Body of pancreas (tissue), 4 donors: ENCODE measurements around the gene RHBDD3. TPM values are rescaled to one million over a fixed set of nuclear protein-coding genes. Genes with fewer than 3 reads are reported as not detected.
A peak's percentile ranks its signal among the peaks of the same experiment; 100 is the strongest.
"Not testable (repeated sequence)": the region's sequence is repeated elsewhere in the genome, so short reads cannot be mapped to it uniquely, and the experiment has no call there.

Source experiments
- ATAC-seq: fragments of 150-250 bp; one replicate; pipeline ENCODE4 v1.9.1; 2016
- DNase-seq, 4 donors: peaks; one replicate each; pipeline ENCODE4 v3.0.0-alpha.2; 2019
- H3K27ac ChIP-seq, 4 donors: fragments of 200-600 bp; sonication (generic); 1 replicate in 3 of 4; 2 replicates in 1 of 4; pipeline versions ENCODE4 v1.5.1 to v1.6.1; 2016 to 2019; ENCODE audit warnings: mild to moderate bottlenecking in 1 of 4, mixed read lengths in 1 of 4, moderate library complexity in 1 of 4
- H3K27me3 ChIP-seq, 2 donors: fragments of 200-600 bp; sonication (generic); one replicate each; pipeline ENCODE4 v1.6.0; 2016; ENCODE audit warnings: mild to moderate bottlenecking in 1 of 2
- H3K36me3 ChIP-seq, 2 donors: fragments of 200-600 bp; sonication (generic); replicated peaks in 1 of 2; 2 replicates each; pipeline ENCODE4 v1.5.1; 2016; ENCODE audit warnings: low read depth in 2 of 2; ENCODE audit not compliant: insufficient read depth in 1 of 2
- H3K4me1 ChIP-seq: fragments of 200-600 bp; sonication (generic); one replicate; pipeline ENCODE4 v1.6.0; 2016
- H3K4me3 ChIP-seq, 2 donors: fragments of 200-600 bp; sonication (generic); 1 replicate in 1 of 2; 2 replicates in 1 of 2; pipeline ENCODE4 v1.5.1; 2016 to 2019
- H3K9me3 ChIP-seq, 3 donors: fragments of 200-600 bp; sonication (generic); 1 replicate in 2 of 3; 2 replicates in 1 of 3; pipeline ENCODE4 v1.5.1; 2016
- POLR2A ChIP-seq, 3 donors: fragments of 450-650 bp; IDR thresholded peaks; one replicate each; pipeline ENCODE4 v1.6.1; 2016; ENCODE audit warnings: antibody characterized with exemption in 3 of 3, mild to moderate bottlenecking in 2 of 3
- WGBS, 2 donors: methylation state at CpG; one replicate each; pipeline ENCODE4 v1.1.5; 2017; 5-methylcytosine and 5-hydroxymethylcytosine counted together
- intact Hi-C: fragments of 100-400 bp; cut with DNase I; formaldehyde crosslinking; loops from one replicate; pipeline ENCODE4 v1.15.1; 2023
- total RNA-seq, 2 donors: library from RNA; depleted of rRNA; stranded (reverse); fragments of >200 nt; gene quantifications; one replicate each; pipeline ENCODE4 v1.1.0, GENCODE V29; 2016
- TF ChIP-seq, protein P1 (sequence below), 7 experiments: fragments of 450-650 bp in 4 of 7; fragments of 200-600 bp in 3 of 7; sonication (generic) in 3 of 7; IDR thresholded peaks; one replicate each; pipeline ENCODE4 v1.5.1; 2016 to 2019; ENCODE audit warnings: antibody characterized with exemption in 7 of 7

The RHBDD3 gene
- total RNA-seq, 2 donors from 2014 or later, result 32.4 to 42.2 TPM

DNA sequence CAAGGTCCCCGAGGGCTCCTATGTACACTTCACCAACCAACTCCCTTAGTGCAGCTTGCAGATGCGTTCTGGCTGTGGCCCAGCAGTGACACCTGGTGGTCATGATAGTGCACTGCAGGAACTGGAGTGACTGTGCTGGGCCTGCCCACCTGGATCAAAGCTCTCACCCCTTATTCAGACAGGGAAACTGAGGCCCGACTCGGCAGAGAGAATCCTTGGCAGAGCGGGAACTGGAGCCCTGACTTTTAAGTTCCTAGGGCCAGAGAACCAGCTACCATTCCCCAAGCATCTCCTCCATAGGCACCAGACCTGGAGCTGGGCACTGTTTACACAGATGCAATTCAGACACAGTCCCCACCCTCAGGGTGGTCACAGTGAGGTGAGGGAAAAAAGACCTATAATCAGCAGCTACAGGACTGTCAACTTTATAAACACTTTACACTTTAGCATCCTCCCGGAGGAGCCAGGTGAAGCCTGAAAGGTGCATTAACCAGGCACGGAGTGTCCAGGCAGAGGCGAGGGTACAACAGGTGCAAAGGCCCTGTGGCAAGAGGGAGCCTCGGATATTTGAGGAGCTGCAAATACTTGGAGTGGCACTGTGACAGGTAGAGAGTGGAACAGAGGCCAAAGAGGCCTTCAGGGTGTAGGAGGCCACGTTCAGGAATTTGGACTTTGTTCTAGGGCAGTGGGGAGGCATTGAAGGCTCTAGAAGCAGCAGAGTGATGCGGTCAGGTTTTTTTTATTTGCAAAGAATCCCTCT is 22.0 kb downstream of the RHBDD3 start:
- DNase-seq (peak; percentile 76 to 80 (median 78)), ATAC-seq (peak; percentile 96)
- TF ChIP-seq, protein P1, sequence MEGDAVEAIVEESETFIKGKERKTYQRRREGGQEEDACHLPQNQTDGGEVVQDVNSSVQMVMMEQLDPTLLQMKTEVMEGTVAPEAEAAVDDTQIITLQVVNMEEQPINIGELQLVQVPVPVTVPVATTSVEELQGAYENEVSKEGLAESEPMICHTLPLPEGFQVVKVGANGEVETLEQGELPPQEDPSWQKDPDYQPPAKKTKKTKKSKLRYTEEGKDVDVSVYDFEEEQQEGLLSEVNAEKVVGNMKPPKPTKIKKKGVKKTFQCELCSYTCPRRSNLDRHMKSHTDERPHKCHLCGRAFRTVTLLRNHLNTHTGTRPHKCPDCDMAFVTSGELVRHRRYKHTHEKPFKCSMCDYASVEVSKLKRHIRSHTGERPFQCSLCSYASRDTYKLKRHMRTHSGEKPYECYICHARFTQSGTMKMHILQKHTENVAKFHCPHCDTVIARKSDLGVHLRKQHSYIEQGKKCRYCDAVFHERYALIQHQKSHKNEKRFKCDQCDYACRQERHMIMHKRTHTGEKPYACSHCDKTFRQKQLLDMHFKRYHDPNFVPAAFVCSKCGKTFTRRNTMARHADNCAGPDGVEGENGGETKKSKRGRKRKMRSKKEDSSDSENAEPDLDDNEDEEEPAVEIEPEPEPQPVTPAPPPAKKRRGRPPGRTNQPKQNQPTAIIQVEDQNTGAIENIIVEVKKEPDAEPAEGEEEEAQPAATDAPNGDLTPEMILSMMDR (IDR thresholded peaks at IDR 0.05), result peak; percentile 91 to 97 (median 94)
- TF ChIP-seq POLR2A (IDR thresholded peaks at IDR 0.05), result no peak
- Histone ChIP-seq H3K4me1 (no peaks in the 10 kb centered on the region), H3K36me3 (no peaks in the 10 kb centered on the region), H3K27me3 (no peaks in the 10 kb centered on the region), H3K27ac (no peak overlapping the region), H3K9me3 (no peaks in the 10 kb centered on the region), H3K4me3 (no peak overlapping the region)
- WGBS, 2 donors, result 34 to 54% methylated on average over 6 to 11 of the region's 11 CpGs
- intact Hi-C loops, result loop anchor here (10.0 kb wide), 2 partner anchors 91 to 391 kb away; no protein-coding TSS in a partner anchor

DNA sequence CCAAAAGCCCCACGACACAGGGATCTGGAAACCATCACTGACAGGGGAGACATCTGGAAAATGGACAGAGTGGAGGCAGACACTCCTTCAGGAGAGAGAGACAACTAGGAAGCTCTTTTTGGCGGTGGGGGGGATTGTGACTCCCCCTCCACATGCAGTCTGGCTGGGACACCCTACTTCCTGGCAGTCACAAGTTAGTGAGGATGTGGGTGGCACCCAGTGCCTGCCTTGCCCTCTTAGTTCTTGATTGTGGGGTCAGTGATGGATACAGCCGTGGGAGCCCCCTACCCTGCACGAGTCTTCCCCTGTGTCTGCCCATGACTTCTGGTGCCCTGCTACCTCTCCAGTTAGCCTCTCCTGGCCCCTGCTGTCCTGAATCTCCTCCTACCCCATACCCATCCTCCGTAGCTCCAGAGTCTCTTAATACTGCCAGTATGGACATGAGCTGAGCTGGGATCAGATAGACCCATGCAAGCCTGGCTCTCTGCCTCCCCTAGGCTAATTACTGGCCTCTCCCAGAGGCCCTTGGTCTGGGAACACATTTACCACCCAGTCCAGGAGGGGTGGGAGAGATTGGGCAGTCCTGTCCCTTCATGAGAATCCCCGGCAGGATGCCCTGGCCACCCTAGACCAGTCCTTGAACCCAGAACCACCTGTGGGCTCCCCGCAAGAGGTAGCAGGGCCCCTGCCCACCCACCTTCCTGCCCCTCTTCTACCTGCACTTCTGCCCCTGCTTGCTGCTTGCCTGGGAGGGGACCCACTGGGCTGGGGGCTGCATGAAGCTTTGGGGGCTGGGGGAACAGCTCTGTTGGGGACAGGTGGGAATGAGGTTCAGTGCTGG is 22.8 kb downstream of the RHBDD3 start:
- no peaks in the 10 kb centered on the region for H3K36me3 ChIP-seq
- ATAC-seq, result peak; percentile 19
- no peak for TF ChIP-seq POLR2A (IDR thresholded peaks at IDR 0.05)
- TF ChIP-seq, protein P1 (IDR thresholded peaks at IDR 0.05), result no peak

DNA sequence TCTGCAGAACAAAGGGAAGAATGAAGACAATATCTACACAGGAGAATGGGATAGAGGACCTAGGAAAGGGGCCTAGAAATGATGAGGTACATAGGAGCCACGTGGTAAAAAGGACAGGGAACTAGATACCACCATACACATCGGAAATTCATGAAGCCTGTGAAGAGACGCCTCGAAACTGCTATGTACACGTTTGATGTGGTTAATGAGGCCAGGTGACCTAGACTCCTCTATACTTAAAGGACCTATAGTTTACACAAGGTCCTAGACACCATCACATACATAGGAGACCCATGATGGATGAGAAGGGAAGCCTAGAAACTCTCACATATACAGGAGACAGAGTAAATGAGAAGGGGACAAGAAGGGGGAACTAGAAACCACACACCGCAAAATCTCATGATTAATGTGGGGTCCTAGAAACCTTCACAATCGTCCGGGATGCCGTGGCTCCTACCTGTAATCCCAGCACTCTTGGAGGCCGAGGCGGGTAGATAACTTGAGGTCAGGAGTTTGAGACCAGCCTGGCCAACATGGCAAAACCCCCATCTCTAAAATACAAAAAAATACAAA is 23.8 kb downstream of the RHBDD3 start:
- Histone ChIP-seq H3K36me3 (no peaks in the 10 kb centered on the region), H3K4me3 (no peak overlapping the region), H3K4me1 (no peaks in the 10 kb centered on the region), H3K27ac (no peak overlapping the region), H3K27me3 (no peaks in the 10 kb centered on the region), H3K9me3 (no peaks in the 10 kb centered on the region)
- DNase-seq, result no peak
- ATAC-seq, result no peak
- TF ChIP-seq, protein P1 (IDR thresholded peaks at IDR 0.05), result no peak
- TF ChIP-seq POLR2A (IDR thresholded peaks at IDR 0.05), result no peak
- 85 to 88% methylated on average over 11 of the region's 11 CpGs for WGBS, 2 donors
- intact Hi-C loops, result loop anchor here (5.0 to 10.0 kb wide), 3 partner anchors 37 to 389 kb away; partner anchors contain the start of gene EMID1

More for the DNA sequence above, 22.8 kb downstream of the RHBDD3 start:
- DNase-seq, result no peak
- H3K4me3 ChIP-seq, result no peak overlapping the region
- intact Hi-C loops, result loop anchor here (5.0 to 10.0 kb wide), 3 partner anchors 38 to 390 kb away; partner anchors contain the start of gene EMID1
- WGBS, 2 donors, result 62 to 76% methylated on average over 3 to 7 of the region's 7 CpGs
- H3K4me1 ChIP-seq, result no peaks in the 10 kb centered on the region
- H3K27ac ChIP-seq, result no peak overlapping the region
- H3K27me3 ChIP-seq, result no peaks in the 10 kb centered on the region
- H3K9me3 ChIP-seq, result no peaks in the 10 kb centered on the region

DNA sequence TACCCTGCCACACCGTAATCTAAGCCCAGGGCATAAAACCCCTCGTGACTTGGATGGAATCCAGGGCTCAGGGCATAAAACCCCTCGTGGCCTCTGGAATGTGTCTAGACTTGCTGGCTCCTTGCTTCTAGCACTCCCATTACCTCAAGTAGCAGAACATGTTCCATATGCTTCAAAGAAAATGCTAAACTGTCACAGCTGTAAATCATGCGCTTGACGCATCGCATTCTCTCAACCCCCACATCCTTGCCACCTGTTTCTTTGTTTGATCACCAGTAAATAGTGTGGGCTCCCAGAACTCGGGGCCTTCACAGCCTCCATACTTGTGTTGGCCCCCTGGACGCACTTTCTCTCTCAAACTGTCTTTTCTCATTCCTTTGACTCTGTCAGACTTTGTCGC is 27.3 kb downstream of the RHBDD3 start:
- 75 to 89% methylated on average over 9 of the region's 9 CpGs for WGBS, 2 donors
- not testable (repeated sequence) for H3K27me3 ChIP-seq, ATAC-seq, H3K9me3 ChIP-seq, H3K4me1 ChIP-seq, H3K27ac ChIP-seq, DNase-seq, H3K36me3 ChIP-seq, H3K4me3 ChIP-seq
- intact Hi-C loops, result loop anchor here (5.0 to 10.0 kb wide), 3 partner anchors 33 to 386 kb away; partner anchors contain the start of gene EMID1
